Measurements from ENCODE around the gene KAT6B.
A peak's percentile ranks its signal among the peaks of the same experiment; 100 is the strongest.

The KAT6B gene

DNA sequence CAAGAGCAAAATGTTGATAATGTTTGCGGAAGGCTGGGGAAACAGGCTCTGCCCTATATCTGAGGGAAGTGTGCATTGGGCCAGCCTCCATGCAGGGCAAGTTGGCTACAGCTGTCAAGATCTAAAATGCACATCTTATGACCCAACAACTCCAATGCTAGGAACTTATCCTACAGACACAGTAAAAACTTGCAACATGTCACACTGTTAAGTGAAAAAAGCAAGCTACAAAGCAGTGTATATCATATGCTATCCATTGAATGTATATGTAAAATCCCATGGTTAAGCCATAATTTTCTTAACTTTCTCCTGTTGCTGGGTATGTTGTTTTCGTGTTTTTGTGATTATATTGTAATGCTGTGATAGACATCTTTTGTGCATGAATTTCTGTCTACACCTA is 16.3 kb upstream of the KAT6B start:
- no peak for DNase-seq (ENCODE audit: low read depth in 2 of 2)
- TF ChIP-seq, protein P1, sequence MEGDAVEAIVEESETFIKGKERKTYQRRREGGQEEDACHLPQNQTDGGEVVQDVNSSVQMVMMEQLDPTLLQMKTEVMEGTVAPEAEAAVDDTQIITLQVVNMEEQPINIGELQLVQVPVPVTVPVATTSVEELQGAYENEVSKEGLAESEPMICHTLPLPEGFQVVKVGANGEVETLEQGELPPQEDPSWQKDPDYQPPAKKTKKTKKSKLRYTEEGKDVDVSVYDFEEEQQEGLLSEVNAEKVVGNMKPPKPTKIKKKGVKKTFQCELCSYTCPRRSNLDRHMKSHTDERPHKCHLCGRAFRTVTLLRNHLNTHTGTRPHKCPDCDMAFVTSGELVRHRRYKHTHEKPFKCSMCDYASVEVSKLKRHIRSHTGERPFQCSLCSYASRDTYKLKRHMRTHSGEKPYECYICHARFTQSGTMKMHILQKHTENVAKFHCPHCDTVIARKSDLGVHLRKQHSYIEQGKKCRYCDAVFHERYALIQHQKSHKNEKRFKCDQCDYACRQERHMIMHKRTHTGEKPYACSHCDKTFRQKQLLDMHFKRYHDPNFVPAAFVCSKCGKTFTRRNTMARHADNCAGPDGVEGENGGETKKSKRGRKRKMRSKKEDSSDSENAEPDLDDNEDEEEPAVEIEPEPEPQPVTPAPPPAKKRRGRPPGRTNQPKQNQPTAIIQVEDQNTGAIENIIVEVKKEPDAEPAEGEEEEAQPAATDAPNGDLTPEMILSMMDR (IDR thresholded peaks at IDR 0.05; ENCODE audit: low read depth, low read length) = no peak
- H3K4me3 ChIP-seq (replicated peaks in 1 of 2; ENCODE audit: low read depth in 2 of 2, low read length in 2 of 2) = no peak overlapping the region

DNA sequence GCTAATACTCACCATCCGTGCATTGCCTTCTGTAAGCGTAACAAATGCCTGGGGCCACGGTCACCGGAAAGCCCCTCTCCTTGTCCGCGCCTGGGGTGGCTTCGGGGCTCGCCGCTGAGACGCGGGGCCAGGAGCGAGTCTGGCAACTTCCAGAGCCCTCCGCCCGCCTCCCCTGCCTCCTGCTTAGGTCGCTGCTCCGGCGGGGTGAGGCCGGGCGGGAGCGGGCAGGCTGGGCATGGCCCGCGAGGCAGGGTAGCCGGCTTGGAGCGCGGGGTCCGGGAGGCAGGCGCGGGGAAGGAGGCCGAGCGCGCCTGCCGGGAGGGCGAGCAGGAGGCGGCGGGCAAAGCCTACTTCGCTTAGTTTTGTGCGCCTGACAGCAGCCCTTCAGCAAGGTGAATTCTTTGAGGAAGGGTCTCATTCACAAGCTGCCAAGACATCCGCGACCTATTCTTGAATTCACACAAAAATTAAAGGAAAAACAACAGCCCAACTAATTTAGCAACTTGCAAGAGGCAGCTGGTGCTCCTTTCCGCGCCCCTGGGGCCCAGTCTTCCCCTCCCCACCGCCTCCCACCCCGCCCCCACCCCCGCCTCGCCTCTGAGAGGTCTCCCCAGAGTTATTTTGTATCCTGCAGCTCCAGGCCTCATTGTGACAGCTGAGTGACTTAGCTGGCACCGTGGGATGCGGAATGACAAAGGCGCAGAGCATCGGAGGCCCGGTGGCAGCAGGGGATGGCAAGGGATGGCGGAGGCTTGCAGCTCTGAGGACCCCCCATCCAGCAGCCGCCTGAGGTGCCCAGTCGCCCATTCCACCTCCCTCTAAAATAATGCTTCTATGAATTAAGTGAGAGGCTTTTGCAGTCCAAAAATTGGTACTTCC is 12.8 kb upstream of the KAT6B start:
- TF ChIP-seq, protein P1 (IDR thresholded peaks at IDR 0.05; ENCODE audit: low read depth, low read length) = no peak
- no peak overlapping the region for H3K4me3 ChIP-seq (replicated peaks in 1 of 2; ENCODE audit: low read depth in 2 of 2, low read length in 2 of 2)

DNA sequence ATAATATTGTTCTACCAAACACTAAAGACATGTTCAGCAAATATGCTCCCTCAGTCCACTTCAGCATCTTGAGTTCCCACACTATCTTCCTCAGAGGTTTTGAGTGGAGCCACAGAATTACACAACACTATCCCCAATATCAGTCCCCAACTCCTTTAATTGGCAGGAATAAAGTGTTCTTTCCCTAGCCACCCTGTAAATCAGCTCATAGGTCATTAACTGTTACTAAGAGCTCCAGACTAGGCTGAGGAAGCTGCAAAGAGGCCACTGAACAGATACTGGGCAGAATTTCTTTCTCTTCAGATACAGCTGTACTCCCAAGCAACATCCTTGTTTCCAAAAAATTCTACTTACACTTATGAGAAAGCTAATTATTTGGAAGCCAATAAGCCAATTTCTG is 11.6 kb upstream of the KAT6B start:
- H3K4me3 ChIP-seq (replicated peaks in 1 of 2; ENCODE audit: low read depth in 2 of 2, low read length in 2 of 2) = no peak overlapping the region
- DNase-seq (ENCODE audit: low read depth in 2 of 2) = no peak
- TF ChIP-seq, protein P1 (IDR thresholded peaks at IDR 0.05; ENCODE audit: low read depth, low read length) = no peak

More for the DNA sequence above, 12.8 kb upstream of the KAT6B start:
- no peak for DNase-seq (ENCODE audit: low read depth in 2 of 2)

DNA sequence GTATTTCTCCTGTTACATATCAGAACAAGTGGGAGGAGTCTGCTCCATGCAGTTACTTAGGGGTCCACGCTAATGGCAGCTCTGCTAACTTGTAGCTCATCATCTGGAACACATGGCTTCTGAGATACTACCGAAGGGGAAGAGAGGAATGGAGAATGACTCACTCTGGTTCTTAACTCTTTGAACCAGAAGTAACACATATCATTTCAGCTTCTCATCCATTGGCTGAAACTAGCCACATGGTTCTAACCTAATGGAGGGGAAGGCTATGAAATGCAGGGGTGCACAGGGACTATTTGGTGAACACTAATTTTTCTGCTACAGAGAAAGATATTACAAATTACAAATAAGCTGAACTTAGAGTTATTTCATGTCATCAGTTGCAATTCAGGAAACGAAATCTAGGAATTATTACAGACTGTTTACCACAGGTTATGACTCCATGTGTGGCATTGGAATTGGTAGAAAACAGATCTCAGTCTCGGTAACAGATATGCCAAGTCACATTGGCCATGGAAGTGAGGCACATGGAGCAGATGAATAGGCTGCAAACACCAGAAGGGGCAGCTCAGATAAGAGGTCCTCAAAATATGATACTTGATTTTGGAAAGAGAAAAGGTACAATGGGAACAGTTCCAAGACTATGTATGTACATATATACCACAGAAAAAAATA is 9.4 kb upstream of the KAT6B start:
- TF ChIP-seq, protein P1 (IDR thresholded peaks at IDR 0.05; ENCODE audit: low read depth, low read length) = no peak
- DNase-seq (ENCODE audit: low read depth in 2 of 2) = no peak

DNA sequence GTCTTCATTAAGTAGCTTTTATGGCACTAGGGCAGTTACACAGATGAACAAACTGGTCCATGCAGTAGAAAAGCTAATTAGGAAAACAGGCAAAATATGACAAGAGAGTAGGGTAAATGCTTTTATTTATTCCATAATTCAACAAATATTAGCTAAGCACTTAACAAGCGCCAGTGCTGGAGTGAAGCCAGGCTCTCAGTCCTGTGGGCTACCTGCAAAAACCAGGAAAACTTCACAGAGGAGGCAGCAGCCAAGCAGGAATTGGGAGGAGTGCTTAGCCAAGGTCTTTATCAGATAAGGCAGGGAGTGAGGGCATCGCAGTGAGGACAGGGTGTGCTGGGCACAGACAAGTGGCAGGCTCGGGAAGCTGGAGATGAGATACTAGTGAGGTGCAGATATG is 4.9 kb upstream of the KAT6B start:
- H3K4me3 ChIP-seq (replicated peaks in 1 of 2; ENCODE audit: low read depth in 2 of 2, low read length in 2 of 2) = no peak overlapping the region
- no peak for DNase-seq (ENCODE audit: low read depth in 2 of 2)
- TF ChIP-seq, protein P1 (IDR thresholded peaks at IDR 0.05; ENCODE audit: low read depth, low read length) = no peak

More for the DNA sequence above, 9.4 kb upstream of the KAT6B start:
- H3K4me3 ChIP-seq (replicated peaks in 1 of 2; ENCODE audit: low read depth in 2 of 2, low read length in 2 of 2) = no peak overlapping the region

DNA sequence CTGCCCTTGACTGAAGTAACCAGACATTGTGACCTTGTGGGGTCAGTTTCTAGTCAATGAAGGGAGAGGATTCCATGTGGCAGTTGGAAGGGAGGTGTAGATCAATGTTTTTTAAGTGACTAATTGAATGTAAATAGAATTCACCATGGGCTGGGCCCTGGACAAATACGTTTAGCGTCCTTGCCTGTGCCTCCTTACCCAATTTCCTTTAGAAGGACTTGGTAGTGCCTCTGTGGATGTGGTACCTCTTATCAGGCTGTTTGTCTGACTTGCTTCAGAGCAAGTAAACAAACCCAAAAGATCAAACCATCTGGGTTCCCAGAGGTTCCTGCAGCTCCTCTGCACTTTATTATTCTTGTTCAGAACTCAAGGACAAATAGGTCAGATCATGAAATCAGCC is 4.3 kb upstream of the KAT6B start:
- TF ChIP-seq, protein P1 (IDR thresholded peaks at IDR 0.05; ENCODE audit: low read depth, low read length) = no peak
- DNase-seq (ENCODE audit: low read depth in 2 of 2) = peak in 1 of 2 donors; percentile 30
- H3K4me3 ChIP-seq (replicated peaks in 1 of 2; ENCODE audit: low read depth in 2 of 2, low read length in 2 of 2) = no peak overlapping the region
